SK-N-SH (cell line): ENCODE measurements around the gene GFOD2.

Experiments used
- CTCF ChIP-seq: fragments of 200-600 bp; sonication (generic); IDR thresholded peaks from 2 replicates; pipeline ENCODE4 v1.6.1; 2017; ENCODE audit warnings: antibody characterized with exemption, mild to moderate bottlenecking, moderate library complexity
- FOSL2 ChIP-seq: IDR thresholded peaks from 2 replicates; pipeline ENCODE4 v1.4.0; 2012; ENCODE audit warnings: low read depth, mild to moderate bottlenecking, moderate library complexity, borderline replicate concordance
- FOXJ3 ChIP-seq: sonication (generic); formaldehyde crosslinking; IDR thresholded peaks from 2 replicates; pipeline ENCODE4 v1.5.1; 2020; ENCODE audit warnings: mild to moderate bottlenecking, missing genetic modification reagents
- MAX ChIP-seq: IDR thresholded peaks from 2 replicates; pipeline ENCODE4 v1.4.0; 2012; ENCODE audit warnings: low read depth
- PBX3 ChIP-seq: IDR thresholded peaks from 2 replicates; pipeline ENCODE4; 2012
- RAD21 ChIP-seq: IDR thresholded peaks from 2 replicates; pipeline ENCODE4 v1.6.1; 2012; ENCODE audit warnings: mild to moderate bottlenecking, low read length
- REST ChIP-seq: IDR thresholded peaks from 2 replicates; pipeline ENCODE4 v1.6.1; 2012; ENCODE audit warnings: mild to moderate bottlenecking, low read depth, low read length, moderate library complexity
- RFX5 ChIP-seq: IDR thresholded peaks from 2 replicates; pipeline ENCODE4 v1.6.1; 2012; ENCODE audit warnings: mild to moderate bottlenecking, improper control_type of control experiment, low read length
- ZBTB33 ChIP-seq: IDR thresholded peaks from 2 replicates; pipeline ENCODE4 v1.4.0; 2012; ENCODE audit warnings: low read depth, borderline replicate concordance

GRCh38 chr16:67667453-67667816, 51.7 kb downstream of the GFOD2 start:
- TF ChIP-seq REST, result no peak
- TF ChIP-seq FOSL2, result no peak
- no peak for TF ChIP-seq RFX5
- no peak for TF ChIP-seq FOXJ3 (CRISPR knock-in tag)
- TF ChIP-seq PBX3, result no peak
- TF ChIP-seq CTCF, result no peak
- TF ChIP-seq MAX, result no peak
- TF ChIP-seq RAD21, result no peak
- TF ChIP-seq ZBTB33, result no peak
